ENCODE measurements around the gene ABCD1. TPM values are rescaled to one million over a fixed set of nuclear protein-coding genes. Genes with fewer than 3 reads are reported as not detected.
A peak's percentile ranks its signal among the peaks of the same experiment; 100 is the strongest.

The ABCD1 gene
- total and polyA plus RNA-seq, 5 donors, result 11.0 to 15.9 (median 15.5) TPM

DNA sequence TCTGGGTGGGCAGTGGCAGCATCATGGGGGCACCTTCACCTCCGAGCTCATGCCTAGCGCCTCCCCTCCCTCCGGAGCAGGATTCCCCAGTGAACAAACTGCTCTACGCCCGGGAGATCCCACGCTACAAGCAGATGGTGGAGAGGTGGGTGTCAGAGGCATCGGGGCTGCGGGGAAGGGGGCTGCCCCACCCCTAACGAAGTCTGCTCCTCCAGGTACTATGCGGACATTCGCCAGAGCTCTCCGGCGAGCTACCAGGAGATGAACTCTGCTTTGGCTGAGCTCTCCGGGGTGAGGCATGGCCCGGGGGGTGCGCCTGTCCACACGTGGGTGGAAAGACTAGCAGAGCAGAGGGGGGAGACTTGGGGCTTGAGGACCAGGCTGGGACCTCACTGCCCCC is 53.5 kb downstream of the ABCD1 start:
- ATAC-seq, result no peak
- WGBS, result 69% methylated on average over 17 of the region's 17 CpGs
- Histone ChIP-seq H3K4me1 (ENCODE audit: control insufficient read depth, insufficient read depth, low read length) (peaks cover 2% of the 10 kb centered on the region), H3K27me3 (ENCODE audit: control insufficient read depth, insufficient read depth) (no peaks in the 10 kb centered on the region), H3K9me3 (ENCODE audit: control insufficient read depth, low read length) (no peaks in the 10 kb centered on the region), H3K27ac (ENCODE audit: low read length) (no peak overlapping the region), H3K4me3 (ENCODE audit: low read length) (no peak overlapping the region)
- peak; percentile 3 to 48 (median 11) for DNase-seq
- intact Hi-C loops (cut with DNase I), result no loop called here

DNA sequence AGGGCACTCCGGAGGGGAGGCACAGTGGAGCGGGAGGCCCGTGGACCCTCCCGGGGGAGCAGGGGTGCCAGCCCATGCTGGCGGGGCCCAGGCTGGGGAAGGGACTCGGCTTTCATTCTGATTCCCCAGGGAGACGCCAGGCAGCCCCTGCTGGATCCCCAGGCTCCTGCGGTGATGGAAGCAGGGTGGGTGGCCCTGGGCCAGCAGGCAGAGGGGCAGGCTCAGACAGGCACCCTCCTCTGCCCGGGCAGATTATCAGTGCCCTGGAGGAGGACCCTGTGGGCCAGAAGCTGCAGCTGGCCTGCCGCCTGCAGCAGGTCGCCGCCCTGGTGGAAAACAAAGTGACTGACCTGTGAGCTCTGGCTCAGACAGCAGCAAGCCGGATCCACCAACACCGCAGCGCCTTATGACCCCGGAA is 54.0 kb downstream of the ABCD1 start:
- intact Hi-C loops (cut with DNase I), result no loop called here
- WGBS, result 80% methylated on average over 16 of the region's 16 CpGs
- H3K9me3 ChIP-seq (ENCODE audit: control insufficient read depth, low read length), result no peaks in the 10 kb centered on the region
- peaks cover 2% of the 10 kb centered on the region for H3K4me1 ChIP-seq (ENCODE audit: control insufficient read depth, insufficient read depth, low read length)
- ATAC-seq (no peak), DNase-seq (peak; percentile 15 to 51 (median 51))
- H3K4me3 ChIP-seq (ENCODE audit: low read length), result no peak overlapping the region
- H3K27me3 ChIP-seq (ENCODE audit: control insufficient read depth, insufficient read depth), result no peaks in the 10 kb centered on the region
- H3K27ac ChIP-seq (ENCODE audit: low read length), result no peak overlapping the region

DNA sequence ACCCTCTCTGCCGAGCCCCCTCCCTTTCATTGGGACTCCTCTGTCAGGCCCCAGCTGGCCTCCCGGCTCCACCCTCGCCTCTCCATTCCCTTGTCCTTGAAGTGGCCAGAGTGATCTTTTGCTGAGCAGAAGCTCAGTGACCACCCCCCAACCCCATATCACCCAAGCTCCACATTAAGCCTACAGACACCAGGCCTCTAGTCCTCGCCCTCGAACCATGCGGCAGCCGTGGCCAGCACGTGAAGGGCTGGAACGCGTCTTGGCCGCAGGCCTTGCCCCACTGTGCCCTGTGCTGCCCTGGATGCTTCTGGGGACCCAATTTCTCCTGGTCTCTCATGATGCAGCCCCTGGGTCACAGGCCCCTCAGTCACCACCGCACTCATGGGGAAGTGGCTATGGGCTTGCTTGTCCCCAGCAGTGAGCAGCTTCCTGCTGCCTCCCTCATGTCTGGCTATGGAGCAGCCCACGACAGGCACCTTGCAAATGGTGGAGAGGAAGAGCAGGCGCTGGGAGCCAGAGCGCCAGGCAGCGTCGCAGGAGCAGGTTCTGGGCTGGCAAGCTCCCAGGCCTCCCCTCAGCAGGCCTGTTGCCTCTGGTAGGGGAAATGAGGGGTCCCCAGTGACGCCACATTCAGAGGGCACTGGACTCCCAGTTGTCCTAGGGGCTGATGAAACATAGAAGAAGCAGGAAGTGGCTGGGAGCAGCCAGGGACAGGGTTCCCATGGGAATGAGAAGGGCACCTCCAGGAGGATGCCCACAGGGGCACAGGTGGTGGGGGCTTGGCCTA is 55.4 kb downstream of the ABCD1 start:
- H3K27me3 ChIP-seq (ENCODE audit: control insufficient read depth, insufficient read depth), result no peaks in the 10 kb centered on the region
- no peak overlapping the region for H3K4me3 ChIP-seq (ENCODE audit: low read length)
- peaks cover 2% of the 10 kb centered on the region for H3K4me1 ChIP-seq (ENCODE audit: control insufficient read depth, insufficient read depth, low read length)
- no peak for ATAC-seq
- H3K27ac ChIP-seq (ENCODE audit: low read length), result peak overlapping the region; percentile 68
- H3K9me3 ChIP-seq (ENCODE audit: control insufficient read depth, low read length), result no peaks in the 10 kb centered on the region
- peak; percentile 4 to 53 (median 36) for DNase-seq
- intact Hi-C loops (cut with DNase I), result no loop called here
- 69% methylated on average over 18 of the region's 18 CpGs for WGBS

DNA sequence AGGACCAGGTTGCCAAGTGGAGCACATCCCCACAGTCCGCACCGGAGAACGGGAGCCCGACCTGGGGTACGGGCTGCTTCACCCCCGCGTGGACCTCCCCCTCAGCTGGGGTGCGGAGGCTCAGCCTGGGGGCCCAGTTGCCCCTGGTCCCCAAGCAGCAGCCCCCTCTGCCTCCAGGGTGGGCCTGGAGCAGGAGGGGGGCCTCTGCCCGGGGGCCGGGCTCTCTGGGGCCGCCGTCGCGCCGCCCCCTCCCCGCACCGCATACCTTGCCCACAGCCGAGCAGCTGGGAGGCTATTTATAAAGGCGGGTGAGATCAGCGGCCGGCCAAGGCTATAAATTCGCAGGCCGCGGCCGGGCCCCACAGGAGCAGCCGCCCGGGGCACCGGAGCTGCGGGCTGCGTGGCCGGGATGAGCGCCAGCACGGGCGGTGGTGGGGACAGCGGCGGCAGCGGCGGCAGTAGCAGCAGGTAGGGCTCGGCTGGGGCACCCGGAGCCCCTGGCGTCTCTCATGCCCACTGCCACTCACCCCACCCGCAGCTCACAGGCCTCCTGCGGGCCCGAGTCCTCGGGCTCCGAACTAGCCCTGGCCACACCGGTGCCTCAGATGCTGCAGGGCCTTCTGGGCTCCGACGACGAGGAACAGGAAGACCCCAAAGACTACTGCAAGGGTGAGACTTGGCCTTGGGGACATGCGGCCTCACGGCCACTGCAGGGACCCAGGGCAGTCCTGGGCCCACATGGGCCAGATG is 56.2 kb downstream of the ABCD1 start, which contains the start of gene SRPK3:
Gene SRPK3 (plus strand): TSS at position 364 of the 750 bp plus-strand sequence. CDS start 46 bp downstream, at position 410.
- Histone ChIP-seq H3K9me3 (ENCODE audit: control insufficient read depth, low read length) (no peaks in the 10 kb centered on the region), H3K27ac (ENCODE audit: low read length) (peak within 1 kb of the TSS; percentile 68), H3K4me1 (ENCODE audit: control insufficient read depth, insufficient read depth, low read length) (peaks cover 2% of the 10 kb centered on the region), H3K4me3 (ENCODE audit: low read length) (no peak within 1 kb of the TSS), H3K27me3 (ENCODE audit: control insufficient read depth, insufficient read depth) (no peaks in the 10 kb centered on the region)
- peak; percentile 48 to 52 for ATAC-seq
- peak in 2 of 3 donors; percentile 69 to 76 for DNase-seq
- intact Hi-C loops (cut with DNase I), result no loop called here
- WGBS, result 17% methylated on average over 52 of the region's 52 CpGs

DNA sequence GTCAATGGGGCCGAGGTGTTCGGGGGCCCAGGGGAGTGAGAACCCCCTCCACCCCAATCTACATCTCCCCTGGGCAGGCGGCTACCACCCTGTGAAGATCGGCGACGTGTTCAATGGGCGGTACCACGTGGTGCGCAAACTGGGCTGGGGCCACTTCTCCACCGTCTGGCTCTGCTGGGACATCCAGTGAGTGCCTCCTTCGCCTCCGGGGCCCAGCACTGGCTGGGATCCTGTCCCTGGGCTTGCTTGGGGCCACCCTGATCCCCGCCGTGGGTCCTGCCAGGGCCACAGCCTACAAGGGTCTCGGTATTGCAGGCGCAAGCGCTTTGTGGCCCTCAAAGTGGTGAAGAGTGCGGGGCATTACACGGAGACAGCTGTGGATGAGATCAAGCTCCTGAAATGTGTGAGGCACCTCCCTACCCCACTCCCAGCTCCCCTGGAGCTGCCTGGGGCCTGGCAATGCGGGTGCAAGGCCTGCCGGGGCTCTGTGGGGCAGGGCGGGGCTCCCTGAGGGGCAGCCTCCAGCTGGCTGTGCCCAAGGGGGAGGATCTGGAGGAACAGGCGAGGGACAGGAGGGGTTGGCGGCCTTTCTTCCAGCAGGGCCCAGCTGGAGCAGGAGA is 56.9 kb downstream of the ABCD1 start:
- WGBS, result 51% methylated on average over 24 of the region's 24 CpGs
- Histone ChIP-seq H3K27me3 (ENCODE audit: control insufficient read depth, insufficient read depth) (no peaks in the 10 kb centered on the region), H3K4me3 (ENCODE audit: low read length) (no peak overlapping the region), H3K27ac (ENCODE audit: low read length) (peak overlapping the region; percentile 60), H3K9me3 (ENCODE audit: control insufficient read depth, low read length) (no peaks in the 10 kb centered on the region), H3K4me1 (ENCODE audit: control insufficient read depth, insufficient read depth, low read length) (peaks cover 2% of the 10 kb centered on the region)
- intact Hi-C loops (cut with DNase I), result no loop called here
- DNase-seq (peak in 1 of 3 donors; percentile 66), ATAC-seq (peak; percentile 28 to 60)

DNA sequence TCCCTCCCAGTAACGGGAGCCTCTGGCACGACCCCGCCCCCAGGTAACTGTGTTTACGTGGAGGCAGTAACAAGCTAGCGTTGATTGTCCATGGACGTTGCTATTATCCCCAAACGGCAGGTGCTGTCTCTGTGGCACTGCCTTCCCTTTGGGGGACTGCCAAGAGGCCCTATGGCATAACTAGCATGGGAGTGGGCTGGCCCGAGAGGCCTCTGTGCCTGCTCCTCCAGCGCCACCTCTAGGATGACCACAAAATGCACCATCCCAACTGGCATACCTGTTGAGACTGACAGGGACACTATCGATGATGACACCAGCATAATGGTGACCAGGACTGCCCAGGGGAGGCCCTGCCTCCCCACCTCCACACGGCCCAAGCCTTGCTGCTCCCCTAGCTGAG is 57.7 kb downstream of the ABCD1 start:
- no peak for DNase-seq
- intact Hi-C loops (cut with DNase I), result no loop called here
- Histone ChIP-seq H3K9me3 (ENCODE audit: control insufficient read depth, low read length) (no peaks in the 10 kb centered on the region), H3K4me1 (ENCODE audit: control insufficient read depth, insufficient read depth, low read length) (peaks cover 2% of the 10 kb centered on the region), H3K27me3 (ENCODE audit: control insufficient read depth, insufficient read depth) (no peaks in the 10 kb centered on the region), H3K4me3 (ENCODE audit: low read length) (no peak overlapping the region), H3K27ac (ENCODE audit: low read length) (no peak overlapping the region)
- ATAC-seq, result no peak
- WGBS, result 51% methylated on average over 11 of the region's 11 CpGs

DNA sequence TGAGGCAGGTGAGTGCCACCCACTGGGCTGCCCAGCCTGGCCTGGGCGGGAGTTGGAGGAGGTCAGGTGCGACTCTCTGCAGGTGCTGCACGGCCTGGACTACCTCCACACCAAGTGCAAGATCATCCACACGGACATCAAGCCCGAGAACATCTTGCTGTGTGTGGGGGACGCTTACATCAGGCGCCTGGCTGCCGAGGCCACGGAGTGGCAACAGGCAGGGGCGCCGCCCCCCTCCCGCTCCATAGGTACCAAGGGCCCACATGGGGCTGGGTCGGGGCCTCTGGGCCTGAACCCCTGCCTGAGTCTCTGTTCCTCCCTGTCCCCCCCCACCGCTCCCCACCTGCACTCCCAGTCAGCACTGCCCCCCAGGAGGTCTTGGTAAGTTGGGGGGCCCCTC is 58.2 kb downstream of the ABCD1 start:
- H3K27ac ChIP-seq (ENCODE audit: low read length), result no peak overlapping the region
- H3K4me3 ChIP-seq (ENCODE audit: low read length), result no peak overlapping the region
- WGBS, result 90% methylated on average over 14 of the region's 14 CpGs
- intact Hi-C loops (cut with DNase I), result no loop called here
- H3K9me3 ChIP-seq (ENCODE audit: control insufficient read depth, low read length), result no peaks in the 10 kb centered on the region
- ATAC-seq, result no peak
- DNase-seq, result no peak
- H3K27me3 ChIP-seq (ENCODE audit: control insufficient read depth, insufficient read depth), result no peaks in the 10 kb centered on the region
- H3K4me1 ChIP-seq (ENCODE audit: control insufficient read depth, insufficient read depth, low read length), result peaks cover 2% of the 10 kb centered on the region

DNA sequence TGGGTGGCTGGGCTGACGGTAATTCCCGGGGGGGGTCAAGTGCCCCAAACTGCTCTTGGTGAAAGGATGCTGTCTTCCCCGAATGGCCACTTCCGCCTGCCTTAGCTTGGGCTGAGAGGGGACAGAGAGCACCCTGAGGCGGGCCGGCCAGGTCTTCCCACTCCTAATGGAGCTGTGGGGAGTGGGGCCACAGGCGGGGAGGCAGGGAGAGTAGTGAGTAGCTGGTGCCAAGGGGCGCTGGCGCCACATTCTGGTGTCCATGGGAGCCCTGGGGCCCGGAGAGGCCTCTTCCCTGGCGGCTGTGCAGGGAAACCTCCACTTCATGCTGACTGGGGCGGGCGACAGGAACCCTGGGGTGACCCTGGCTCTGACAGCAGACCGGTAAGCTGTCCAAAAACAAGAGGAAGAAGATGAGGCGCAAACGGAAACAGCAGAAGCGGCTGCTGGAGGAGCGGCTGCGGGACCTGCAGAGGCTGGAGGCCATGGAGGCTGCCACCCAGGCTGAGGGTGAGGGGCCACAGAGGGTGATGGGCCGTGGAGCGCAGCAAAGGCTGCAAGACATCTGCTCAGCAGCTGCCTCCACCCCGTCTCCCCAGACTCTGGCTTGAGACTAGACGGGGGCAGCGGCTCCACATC is 58.8 kb downstream of the ABCD1 start:
- H3K27ac ChIP-seq (ENCODE audit: low read length), result no peak overlapping the region

DNA sequence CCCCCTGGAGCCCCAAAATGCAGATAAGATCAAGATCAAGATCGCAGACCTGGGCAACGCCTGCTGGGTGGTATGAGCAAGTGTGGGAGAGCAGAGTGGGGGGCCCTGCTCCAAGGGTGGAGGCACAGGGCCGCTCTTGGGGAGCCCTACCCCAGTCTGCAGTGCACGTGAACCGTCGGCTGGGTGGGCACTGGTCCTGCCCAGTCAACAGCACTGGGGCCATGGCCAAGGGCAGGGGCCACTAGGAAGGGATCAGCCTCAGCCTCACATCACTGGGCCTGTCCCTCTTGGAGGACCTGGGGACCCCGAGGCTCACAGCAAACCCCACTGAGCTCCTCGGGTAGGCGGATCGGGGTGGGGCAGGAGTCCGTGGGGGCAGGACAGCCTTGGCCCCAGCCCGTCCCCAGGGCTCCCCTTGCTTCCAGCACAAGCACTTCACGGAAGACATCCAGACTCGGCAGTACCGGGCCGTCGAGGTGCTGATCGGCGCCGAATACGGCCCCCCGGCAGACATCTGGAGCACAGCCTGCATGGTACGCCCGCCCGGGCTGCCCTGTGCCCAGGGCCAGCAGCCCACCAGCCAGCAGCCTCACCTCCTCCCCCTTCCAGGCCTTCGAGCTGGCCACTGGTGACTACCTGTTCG is 59.8 kb downstream of the ABCD1 start:
- Histone ChIP-seq H3K4me3 (ENCODE audit: low read length) (no peak overlapping the region), H3K9me3 (ENCODE audit: control insufficient read depth, low read length) (no peaks in the 10 kb centered on the region), H3K27me3 (ENCODE audit: control insufficient read depth, insufficient read depth) (no peaks in the 10 kb centered on the region), H3K27ac (ENCODE audit: low read length) (no peak overlapping the region), H3K4me1 (ENCODE audit: control insufficient read depth, insufficient read depth, low read length) (peaks cover 2% of the 10 kb centered on the region)
- WGBS, result 88% methylated on average over 27 of the region's 27 CpGs
- ATAC-seq (no peak), DNase-seq (no peak)
- intact Hi-C loops (cut with DNase I), result no loop called here

More for the DNA sequence above, 58.8 kb downstream of the ABCD1 start:
- intact Hi-C loops (cut with DNase I), result no loop called here
- WGBS, result 64% methylated on average over 24 of the region's 24 CpGs
- no peaks in the 10 kb centered on the region for H3K27me3 ChIP-seq (ENCODE audit: control insufficient read depth, insufficient read depth)
- no peak overlapping the region for H3K4me3 ChIP-seq (ENCODE audit: low read length)
- ATAC-seq (no peak), DNase-seq (no peak)
- H3K9me3 ChIP-seq (ENCODE audit: control insufficient read depth, low read length), result no peaks in the 10 kb centered on the region
- peaks cover 2% of the 10 kb centered on the region for H3K4me1 ChIP-seq (ENCODE audit: control insufficient read depth, insufficient read depth, low read length)

DNA sequence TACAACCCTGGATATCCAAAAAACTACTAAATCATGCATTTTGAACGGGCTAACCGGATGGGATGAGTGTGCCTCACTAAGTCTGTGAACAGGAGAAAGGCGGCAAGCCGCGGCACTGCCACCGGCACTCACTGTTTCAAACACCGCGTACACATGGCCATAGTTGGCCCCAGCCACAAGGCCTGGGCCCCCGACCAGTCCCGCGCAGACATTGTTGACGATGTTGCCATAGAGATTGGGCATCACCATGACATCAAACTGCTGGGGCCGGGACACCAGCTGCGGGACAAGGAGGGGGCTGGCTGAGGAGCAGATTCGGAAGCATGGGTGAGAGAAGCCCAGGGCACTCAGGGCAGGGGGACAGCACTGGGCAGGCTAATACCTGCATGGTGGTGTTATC is 62.0 kb downstream of the ABCD1 start:
- DNase-seq, result no peak
- Histone ChIP-seq H3K4me1 (ENCODE audit: control insufficient read depth, insufficient read depth, low read length) (peaks cover 2% of the 10 kb centered on the region), H3K27ac (ENCODE audit: low read length) (no peak overlapping the region), H3K4me3 (ENCODE audit: low read length) (no peak overlapping the region), H3K9me3 (ENCODE audit: control insufficient read depth, low read length) (no peaks in the 10 kb centered on the region), H3K27me3 (ENCODE audit: control insufficient read depth, insufficient read depth) (no peaks in the 10 kb centered on the region)
- no peak for ATAC-seq
- WGBS, result 75% methylated on average over 15 of the region's 15 CpGs
- intact Hi-C loops (cut with DNase I), result no loop called here

Data from right cardiac atrium (tissue), 5 donors.